ENCODE measurements around the gene NAA20. TPM values are rescaled to one million over a fixed set of nuclear protein-coding genes. Genes with fewer than 3 reads are reported as not detected.

NAA20 gene
- total and polyA plus RNA-seq, 2 donors (not counting 1 experiment from before 2014, with no cell fraction given), result 20.3 to 27.1 TPM

GRCh38 chr20:19981031-19981451, 36.1 kb upstream of the NAA20 start:
- H3K9me3 Mint-ChIP-seq (ENCODE audit: insufficient read depth), result no peaks in the 10 kb centered on the region
- 92% methylated on average over 7 of the region's 8 CpGs for WGBS (ENCODE audit: insufficient coverage)

GRCh38 chr20:19986419-19986818, 30.7 kb upstream of the NAA20 start:
- no peak overlapping the region for H3K27ac Mint-ChIP-seq
- peaks cover 7% of the 10 kb centered on the region for H3K27me3 Mint-ChIP-seq
- Histone ChIP-seq H3K79me2 (ENCODE audit: control insufficient read depth, insufficient read depth, low read length) (no peaks in the 10 kb centered on the region), H3K27ac (ENCODE audit: low read length in 2 of 2) (no peak overlapping the region), H3K36me3 (replicated peaks in 1 of 2; ENCODE audit: control extremely low read depth in 1 of 2, control insufficient read depth in 1 of 2, extremely low read depth in 1 of 2, insufficient read depth in 2 of 2, low read length in 1 of 2) (no peaks in the 10 kb centered on the region), H3K27me3 (replicated peaks in 1 of 4; ENCODE audit: control extremely low read depth in 1 of 4, control insufficient read depth in 3 of 4, insufficient read depth in 4 of 4, low read length in 3 of 4) (peaks cover 0 to 4% (median 0%) of the 10 kb centered on the region in 4 experiments), H3K9me3 (ENCODE audit: control extremely low read depth in 1 of 3, control insufficient read depth in 2 of 3, insufficient read depth in 1 of 3, low read length in 2 of 3) (peaks cover 0 to 2% (median 0%) of the 10 kb centered on the region in 3 donors), H3K4me2 (replicated peaks; ENCODE audit: low read depth, low read length, poor library complexity, severe bottlenecking) (no peak overlapping the region), H2AFZ (ENCODE audit: insufficient read depth, low read depth, low read length, poor library complexity, severe bottlenecking) (no peak overlapping the region), H3K4me1 (ENCODE audit: control insufficient read depth in 2 of 2, insufficient read depth in 2 of 2, low read length in 2 of 2) (no peaks in the 10 kb centered on the region), H3K9ac (ENCODE audit: low read length) (no peak overlapping the region), H3K4me3 (ENCODE audit: control extremely low read depth in 1 of 5, extremely low read depth in 1 of 5, insufficient read depth in 1 of 5, low read depth in 2 of 5, low read length in 4 of 5) (no peak overlapping the region), H4K20me1 (ENCODE audit: control insufficient read depth, insufficient read depth, low read length, poor library complexity, severe bottlenecking) (no peaks in the 10 kb centered on the region)
- intact Hi-C loops (cut with micrococcal nuclease), result no loop called here
- WGBS (ENCODE audit: insufficient coverage), result 74% methylated on average over 3 of the region's 6 CpGs
- ATAC-seq (ENCODE audit: low read depth) (no peak), DNase-seq (no peak)
- H3K4me3 Mint-ChIP-seq, result no peak overlapping the region
- CTCF ChIA-PET, result interaction anchor here (0.6 to 1.5 kb wide), 2 partner anchors 8 to 10 kb away, joined by 3 read pairs; no protein-coding TSS in a partner anchor
- TF ChIP-seq EZH2 (IDR thresholded peaks at IDR 0.05; ENCODE audit: borderline replicate concordance, insufficient read depth, low read depth, low read length, poor library complexity, severe bottlenecking) (no peak), CTCF (IDR thresholded peaks at IDR 0.05) (no peak)
- H3K4me1 Mint-ChIP-seq, result no peaks in the 10 kb centered on the region
- no peaks in the 10 kb centered on the region for H3K9me3 Mint-ChIP-seq (ENCODE audit: insufficient read depth)
- POLR2A ChIA-PET, result no interaction called here

More at GRCh38 chr20:19981031-19981451, 36.1 kb upstream of the NAA20 start:
- Histone ChIP-seq H3K27me3 (replicated peaks in 1 of 4; ENCODE audit: control extremely low read depth in 1 of 4, control insufficient read depth in 3 of 4, insufficient read depth in 4 of 4, low read length in 3 of 4) (peaks cover 0 to 4% (median 0%) of the 10 kb centered on the region in 4 experiments), H3K79me2 (ENCODE audit: control insufficient read depth, insufficient read depth, low read length) (no peaks in the 10 kb centered on the region), H4K20me1 (ENCODE audit: control insufficient read depth, insufficient read depth, low read length, poor library complexity, severe bottlenecking) (no peaks in the 10 kb centered on the region), H3K9ac (ENCODE audit: low read length) (no peak overlapping the region), H3K36me3 (replicated peaks in 1 of 2; ENCODE audit: control extremely low read depth in 1 of 2, control insufficient read depth in 1 of 2, extremely low read depth in 1 of 2, insufficient read depth in 2 of 2, low read length in 1 of 2) (no peaks in the 10 kb centered on the region), H3K4me2 (replicated peaks; ENCODE audit: low read depth, low read length, poor library complexity, severe bottlenecking) (no peak overlapping the region), H3K4me3 (ENCODE audit: control extremely low read depth in 1 of 5, extremely low read depth in 1 of 5, insufficient read depth in 1 of 5, low read depth in 2 of 5, low read length in 4 of 5) (no peak overlapping the region), H3K27ac (ENCODE audit: low read length in 2 of 2) (no peak overlapping the region), H3K4me1 (ENCODE audit: control insufficient read depth in 2 of 2, insufficient read depth in 2 of 2, low read length in 2 of 2) (no peaks in the 10 kb centered on the region), H3K9me3 (ENCODE audit: control extremely low read depth in 1 of 3, control insufficient read depth in 2 of 3, insufficient read depth in 1 of 3, low read length in 2 of 3) (peaks cover 0 to 2% (median 0%) of the 10 kb centered on the region in 3 donors), H2AFZ (ENCODE audit: insufficient read depth, low read depth, low read length, poor library complexity, severe bottlenecking) (no peak overlapping the region)
- DNase-seq (no peak), ATAC-seq (ENCODE audit: low read depth) (no peak)
- no peak overlapping the region for H3K27ac Mint-ChIP-seq
- peaks cover 7% of the 10 kb centered on the region for H3K27me3 Mint-ChIP-seq
- no peak for TF ChIP-seq CTCF (IDR thresholded peaks at IDR 0.05)
- no peak for TF ChIP-seq EZH2 (IDR thresholded peaks at IDR 0.05; ENCODE audit: borderline replicate concordance, insufficient read depth, low read depth, low read length, poor library complexity, severe bottlenecking)
- ChIA-PET CTCF (no interaction called here), POLR2A (no interaction called here)
- intact Hi-C loops (cut with micrococcal nuclease), result no loop called here
- H3K4me1 Mint-ChIP-seq, result peaks cover 3% of the 10 kb centered on the region
- H3K4me3 Mint-ChIP-seq, result no peak overlapping the region
